HG03025 (cell line): ENCODE measurements around the gene ATP2C1.
"Not testable (repeated sequence)": the region's sequence is repeated elsewhere in the genome, so short reads cannot be mapped to it uniquely, and the experiment has no call there.

Experiments
- ATAC-seq: cut with Tn5 transposase; IDR thresholded peaks from one replicate; pipeline ENCODE4 v1.9.1; 2021; ENCODE audit warnings: mild to moderate bottlenecking, moderate library complexity; ENCODE audit not compliant: unreplicated experiment, low FRiP score

The ATP2C1 gene, protein sequence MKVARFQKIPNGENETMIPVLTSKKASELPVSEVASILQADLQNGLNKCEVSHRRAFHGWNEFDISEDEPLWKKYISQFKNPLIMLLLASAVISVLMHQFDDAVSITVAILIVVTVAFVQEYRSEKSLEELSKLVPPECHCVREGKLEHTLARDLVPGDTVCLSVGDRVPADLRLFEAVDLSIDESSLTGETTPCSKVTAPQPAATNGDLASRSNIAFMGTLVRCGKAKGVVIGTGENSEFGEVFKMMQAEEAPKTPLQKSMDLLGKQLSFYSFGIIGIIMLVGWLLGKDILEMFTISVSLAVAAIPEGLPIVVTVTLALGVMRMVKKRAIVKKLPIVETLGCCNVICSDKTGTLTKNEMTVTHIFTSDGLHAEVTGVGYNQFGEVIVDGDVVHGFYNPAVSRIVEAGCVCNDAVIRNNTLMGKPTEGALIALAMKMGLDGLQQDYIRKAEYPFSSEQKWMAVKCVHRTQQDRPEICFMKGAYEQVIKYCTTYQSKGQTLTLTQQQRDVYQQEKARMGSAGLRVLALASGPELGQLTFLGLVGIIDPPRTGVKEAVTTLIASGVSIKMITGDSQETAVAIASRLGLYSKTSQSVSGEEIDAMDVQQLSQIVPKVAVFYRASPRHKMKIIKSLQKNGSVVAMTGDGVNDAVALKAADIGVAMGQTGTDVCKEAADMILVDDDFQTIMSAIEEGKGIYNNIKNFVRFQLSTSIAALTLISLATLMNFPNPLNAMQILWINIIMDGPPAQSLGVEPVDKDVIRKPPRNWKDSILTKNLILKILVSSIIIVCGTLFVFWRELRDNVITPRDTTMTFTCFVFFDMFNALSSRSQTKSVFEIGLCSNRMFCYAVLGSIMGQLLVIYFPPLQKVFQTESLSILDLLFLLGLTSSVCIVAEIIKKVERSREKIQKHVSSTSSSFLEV

DNA sequence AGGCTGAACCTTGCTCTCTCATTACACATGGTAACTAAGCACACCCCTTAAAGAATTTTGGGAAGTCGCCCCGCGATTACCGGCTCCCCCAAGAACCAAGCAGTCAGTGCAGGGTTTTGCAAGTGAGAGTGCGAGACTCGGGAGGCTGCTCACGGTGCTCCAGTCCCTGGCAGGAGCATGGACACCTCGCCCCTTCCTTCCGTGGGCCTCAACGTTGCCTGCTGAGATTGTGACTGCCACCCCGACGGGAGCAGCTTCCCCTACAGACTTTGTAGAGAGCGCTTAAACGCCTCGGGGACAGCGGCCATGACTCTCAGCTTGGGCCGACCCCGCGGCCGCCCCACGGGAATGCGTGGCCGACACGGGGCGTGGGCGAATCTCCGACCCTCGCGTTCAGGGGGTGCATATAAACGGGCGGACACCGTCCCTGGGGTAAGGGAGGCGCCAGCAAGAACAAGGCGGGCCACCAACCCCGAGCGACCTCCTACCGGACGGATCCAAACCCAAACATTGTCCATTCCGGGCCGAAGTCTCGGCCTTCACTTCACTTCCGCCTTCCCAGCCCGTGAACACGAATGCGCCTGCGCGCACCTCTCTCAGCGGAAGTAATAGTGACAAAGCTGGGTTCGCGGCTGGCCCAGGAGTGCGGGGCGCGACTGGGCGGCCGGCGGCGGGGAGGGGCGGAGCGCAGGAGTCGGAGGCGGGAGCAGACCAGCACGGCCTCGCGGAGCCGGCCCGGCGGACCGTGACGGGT, at the start of gene ATP2C1:
Gene ATP2C1 (plus strand): TSS at position 709 of the 754 bp plus-strand sequence. CDS start 686 bp downstream, outside the sequence.
- ATAC-seq: peak; percentile 96

- no peak for ATAC-seq
Observed at GRCh38 chr3:130844462-130844861, 49.4 kb upstream of the ATP2C1 start.

DNA sequence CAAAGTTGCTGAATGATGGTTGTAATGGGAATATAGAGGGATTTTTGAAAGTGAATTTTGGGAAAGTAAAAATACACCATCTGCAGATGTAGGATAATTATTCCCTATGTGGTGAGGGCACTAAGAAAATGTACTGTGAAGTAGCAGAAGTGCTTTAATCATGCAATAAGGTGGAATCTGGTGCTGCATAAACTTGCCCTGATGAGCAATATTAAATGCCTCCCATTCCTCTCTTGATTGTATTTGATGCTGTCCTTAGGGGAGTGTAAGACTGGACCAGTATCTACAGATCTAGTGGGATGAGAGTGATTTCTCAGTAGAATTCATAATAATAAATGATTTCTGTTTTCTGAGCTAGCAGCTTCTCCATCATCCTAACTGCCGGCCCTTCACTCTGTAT, 47.7 kb upstream of the ATP2C1 start:
- ATAC-seq: no peak

- no peak for ATAC-seq
Observed at GRCh38 chr3:130849091-130849552, 44.8 kb upstream of the ATP2C1 start.

DNA sequence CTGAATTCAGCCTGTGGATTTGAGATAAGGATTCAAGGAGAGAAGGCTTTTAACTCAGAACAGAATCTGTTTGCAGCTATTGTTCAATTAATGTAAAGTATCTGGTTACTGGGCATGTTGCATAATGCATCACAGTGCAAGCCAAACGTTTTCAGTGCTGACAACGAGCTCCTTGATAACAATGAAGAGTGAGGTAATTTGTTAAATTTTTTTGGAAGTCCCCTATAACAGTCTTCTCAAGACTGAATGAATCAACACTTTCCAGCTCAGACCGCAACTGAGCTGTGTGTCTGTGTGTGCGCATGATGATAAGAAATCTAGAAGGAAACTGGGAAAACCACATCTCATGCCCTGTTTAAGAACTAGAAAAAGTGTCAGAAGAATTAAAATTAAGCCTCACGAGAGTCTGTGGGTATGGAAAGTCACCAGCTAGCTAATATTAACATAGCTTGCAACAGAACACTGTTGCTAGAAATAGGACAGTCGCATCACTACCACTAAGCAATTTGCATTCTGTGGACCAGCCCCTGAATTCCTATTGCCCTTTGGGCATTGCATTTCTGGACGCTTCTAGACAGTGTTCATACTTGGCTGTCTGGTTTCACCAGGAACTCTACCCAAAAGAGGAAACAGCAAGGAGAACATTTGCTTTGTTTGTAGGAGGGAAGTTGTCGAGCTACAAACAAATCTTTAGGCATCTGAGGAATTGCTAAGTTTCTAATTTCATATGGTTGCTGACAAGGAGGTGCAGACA, 43.7 kb upstream of the ATP2C1 start:
- peak; percentile 56 for ATAC-seq

DNA sequence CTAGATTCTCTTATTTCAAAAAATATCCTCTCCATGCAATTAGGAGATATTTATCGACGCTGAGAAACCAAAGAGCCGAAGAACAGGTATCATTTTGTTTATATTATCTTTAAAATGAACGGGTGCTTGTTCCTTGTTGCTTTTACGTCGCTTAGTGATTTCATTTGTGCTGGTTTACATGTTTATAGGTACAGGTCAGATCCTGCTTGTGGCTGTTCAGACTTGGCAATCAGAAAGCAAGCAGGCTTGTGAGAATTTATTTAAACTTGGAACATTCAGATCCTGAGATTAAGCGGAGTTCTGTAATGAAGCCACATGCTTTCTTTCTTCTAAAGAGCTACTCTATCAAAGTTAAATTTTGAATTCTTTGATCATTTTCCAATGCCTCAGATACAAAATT, 43.0 kb upstream of the ATP2C1 start:
- peak; percentile 1 for ATAC-seq

- no peak for ATAC-seq
Observed at GRCh38 chr3:130851277-130851676, 42.6 kb upstream of the ATP2C1 start.

DNA sequence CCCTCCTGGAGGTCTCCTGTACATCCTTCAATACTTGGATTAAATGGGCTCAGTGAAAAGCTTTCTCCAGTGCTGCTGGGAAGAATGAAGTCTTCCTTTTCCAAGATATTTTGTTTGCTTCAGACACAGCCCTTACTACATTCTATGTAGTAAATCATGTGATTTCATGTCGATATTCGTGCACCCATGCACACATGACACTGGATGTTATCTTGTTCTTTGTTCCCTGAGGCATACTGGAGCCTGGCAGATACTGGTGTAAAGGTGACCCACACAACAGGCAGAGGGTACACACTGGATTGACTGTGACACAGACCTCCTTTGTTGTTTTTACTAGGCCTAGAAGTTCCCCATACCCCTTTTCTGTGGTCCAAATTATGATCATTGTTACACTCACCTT, 40.3 kb upstream of the ATP2C1 start:
- ATAC-seq: no peak

DNA sequence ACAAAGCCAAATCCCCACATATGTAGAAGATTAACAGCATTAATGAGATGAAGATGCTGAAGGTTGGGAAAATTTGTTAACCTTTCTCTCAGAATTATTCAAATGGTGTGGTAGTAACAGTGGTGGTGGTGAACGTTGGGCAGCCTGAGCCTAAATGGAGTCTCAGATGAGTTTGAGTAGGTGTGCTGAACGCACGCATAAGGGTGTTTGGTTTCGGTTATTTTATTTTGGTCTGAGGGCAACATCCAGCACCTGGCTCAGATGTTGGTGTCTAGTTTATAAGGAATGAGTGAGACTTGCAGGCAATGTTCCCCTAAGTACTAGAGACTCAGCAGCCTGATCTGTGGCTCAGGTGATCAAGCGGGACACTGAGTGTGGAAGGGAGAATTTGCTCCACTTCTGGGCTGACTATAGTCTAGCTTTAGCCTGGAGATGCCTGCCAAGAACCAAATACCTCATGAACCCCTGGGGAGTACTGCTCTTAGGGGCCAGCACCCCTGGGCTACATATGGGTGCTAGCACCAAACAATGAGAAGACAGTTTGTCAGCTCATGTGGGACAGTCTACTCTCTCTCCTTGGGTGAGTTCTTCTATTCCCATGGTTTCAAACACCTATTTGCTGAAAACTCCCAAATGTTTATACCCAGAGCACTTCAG, 39.5 kb upstream of the ATP2C1 start:
- ATAC-seq: peak; percentile 61

GRCh38 chr3:130857336-130858026, 36.4 kb upstream of the ATP2C1 start:
- no peak for ATAC-seq

DNA sequence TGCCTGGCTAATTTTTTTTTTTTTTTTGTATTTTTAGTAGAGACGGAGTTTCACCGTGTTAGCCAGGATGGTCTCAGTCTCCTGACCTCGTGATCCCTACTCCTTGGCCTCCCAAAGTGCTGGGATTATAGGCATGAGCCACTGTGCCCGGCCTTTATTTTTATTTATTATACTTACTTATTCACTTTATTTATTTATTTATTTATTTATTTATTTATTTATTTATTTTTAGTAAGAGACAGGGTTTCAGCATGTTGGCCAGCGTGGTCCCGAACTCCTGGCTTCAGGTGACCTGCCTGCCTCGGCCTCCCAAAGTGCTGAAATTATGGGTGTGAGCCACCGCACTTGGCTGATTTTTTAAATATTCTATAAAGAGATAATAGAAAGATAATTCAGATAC, 31.8 kb upstream of the ATP2C1 start:
- ATAC-seq: not testable (repeated sequence)

DNA sequence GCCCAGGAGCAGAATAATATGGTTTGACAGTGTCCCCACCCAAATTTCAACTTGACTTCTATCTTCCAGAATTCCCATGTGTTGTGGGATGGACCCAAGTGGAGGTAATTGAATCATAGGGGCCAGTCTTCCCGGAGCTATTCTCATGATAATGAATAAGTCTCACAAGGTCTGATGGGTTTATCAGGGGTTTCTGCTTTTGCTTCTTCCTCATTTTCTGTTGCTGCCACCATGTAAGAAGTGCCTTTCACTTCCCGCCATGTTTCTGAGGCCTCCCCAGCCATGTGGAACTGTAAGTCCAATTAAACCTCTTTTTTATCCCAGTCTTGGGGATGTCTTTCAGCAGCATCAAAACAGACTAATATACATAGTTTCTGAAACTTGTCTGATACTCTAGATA, 28.4 kb upstream of the ATP2C1 start:
- ATAC-seq: no peak

- ATAC-seq: no peak
Observed at GRCh38 chr3:130866327-130866726, 27.6 kb upstream of the ATP2C1 start.

DNA sequence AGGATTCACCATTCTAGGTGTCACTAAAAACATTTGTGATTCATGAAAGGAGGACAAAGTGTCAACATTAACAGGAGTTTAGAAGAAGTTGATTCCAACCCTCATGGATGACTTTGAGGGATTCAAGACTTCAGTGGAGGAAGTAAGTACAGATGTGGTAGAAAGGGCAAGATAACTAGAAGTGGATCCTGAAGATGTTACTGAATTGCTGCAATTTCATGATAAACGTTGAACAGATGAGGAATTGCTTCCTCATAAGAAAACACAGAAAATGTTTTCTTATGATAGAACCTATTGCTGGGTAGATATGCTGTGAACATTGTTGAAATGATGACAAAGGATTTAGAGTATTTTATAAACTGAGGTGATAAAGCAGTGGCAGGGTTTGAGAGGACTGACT, 23.5 kb upstream of the ATP2C1 start:
- ATAC-seq: no peak

GRCh38 chr3:130876594-130876993, 17.3 kb upstream of the ATP2C1 start:
- ATAC-seq: no peak

DNA sequence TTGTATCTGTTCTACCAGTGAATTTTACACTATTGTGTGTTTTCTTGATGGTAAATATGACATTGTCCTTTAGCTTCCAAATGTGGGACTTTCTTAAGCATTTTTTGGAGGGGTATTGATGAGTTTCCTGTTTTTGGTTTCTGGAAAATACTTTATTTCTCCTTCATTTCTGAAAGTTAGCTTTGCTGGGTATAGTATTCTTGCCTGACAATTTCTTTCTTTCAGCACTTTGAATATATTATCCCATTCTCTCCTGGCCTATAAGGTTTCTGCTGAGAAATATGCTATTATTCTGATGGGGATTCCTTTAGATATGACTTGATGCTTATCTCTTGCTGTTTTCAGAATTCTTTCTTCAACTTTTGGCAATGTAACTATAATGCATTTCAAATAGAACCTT, 15.4 kb upstream of the ATP2C1 start:
- ATAC-seq: no peak

DNA sequence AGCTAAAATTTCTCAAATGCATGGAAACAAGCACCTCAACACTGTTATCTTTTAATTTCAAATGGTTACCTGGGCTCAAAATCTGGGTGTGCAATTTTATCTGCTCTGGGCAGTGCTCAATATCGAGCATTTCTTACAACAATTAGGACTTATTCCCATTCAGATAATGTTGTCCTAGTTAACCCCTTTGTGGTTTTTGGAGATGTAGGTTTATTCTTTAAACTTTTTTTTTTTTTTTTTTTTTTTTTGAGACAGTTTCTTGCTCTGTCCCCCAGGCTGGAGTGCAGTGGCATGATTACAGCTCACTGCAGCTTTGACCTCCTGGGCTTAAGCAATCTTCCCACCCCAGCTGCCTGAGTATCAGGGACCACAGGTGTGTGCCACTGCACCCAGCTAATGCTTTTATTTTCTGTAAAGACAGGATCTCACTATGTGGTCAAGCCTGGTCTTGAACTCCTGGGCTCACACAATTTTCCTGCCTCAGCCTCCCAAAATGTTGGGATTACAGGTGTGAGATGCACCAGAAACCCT, 4.4 kb upstream of the ATP2C1 start:
- no peak for ATAC-seq

DNA sequence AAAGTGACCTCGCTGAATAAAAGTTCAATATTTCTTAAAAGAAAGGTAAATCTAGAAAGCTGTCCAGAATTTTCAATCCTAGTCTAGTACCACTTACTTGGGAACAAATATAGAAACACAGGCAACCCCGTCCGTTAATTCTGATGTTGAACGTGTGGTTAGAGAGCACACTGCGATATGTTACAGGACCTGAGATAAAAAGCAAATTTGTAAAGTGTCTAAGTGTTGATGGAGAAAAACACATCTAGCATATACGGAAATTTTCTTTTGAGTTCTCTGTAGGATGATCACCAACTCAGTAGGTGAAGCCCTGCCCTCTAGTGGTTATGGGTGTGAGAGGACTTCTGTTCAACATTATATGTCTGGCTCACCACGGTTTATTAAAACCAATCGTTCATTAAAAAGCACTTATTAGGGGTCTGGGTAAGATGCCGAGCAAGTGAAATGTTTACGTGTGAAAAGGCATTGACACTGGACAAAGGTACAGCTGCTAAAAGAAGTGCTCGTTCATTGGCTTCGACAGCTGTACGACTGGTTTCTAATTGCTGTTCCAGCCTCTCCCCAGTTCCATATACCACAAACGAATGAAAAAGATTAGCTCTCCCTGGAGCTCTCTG, 1.0 kb upstream of the ATP2C1 start:
- ATAC-seq: peak; percentile 25
